Endodermal cell (in vitro differentiated cells): Measurements from ENCODE around the gene KRT3. TPM values are rescaled to one million over a fixed set of nuclear protein-coding genes. Genes with fewer than 3 reads are reported as not detected.

Source experiments
- DNase-seq: peaks from one replicate; pipeline ENCODE4 v3.0.0-alpha.2; 2017
- H3K27ac ChIP-seq: 2 replicates; pipeline ENCODE4 v1.5.1; 2013; ENCODE audit warnings: mild to moderate bottlenecking, low read depth, low read length, moderate library complexity
- H3K27me3 ChIP-seq: 2 replicates; pipeline ENCODE4 v1.6.1; 2013; ENCODE audit warnings: mild to moderate bottlenecking, low read length, moderate library complexity; ENCODE audit not compliant: insufficient read depth, control insufficient read depth, poor library complexity, severe bottlenecking
- H3K36me3 ChIP-seq: 2 replicates; pipeline ENCODE4 v1.7.0; 2013; ENCODE audit warnings: mild to moderate bottlenecking, low read length, moderate library complexity; ENCODE audit not compliant: control insufficient read depth, insufficient read depth
- H3K4me1 ChIP-seq: one replicate; pipeline ENCODE4 v1.7.0; 2013; ENCODE audit warnings: low read length; ENCODE audit not compliant: control insufficient read depth, insufficient read depth
- H3K4me3 ChIP-seq: 2 replicates; pipeline ENCODE4 v1.5.1; 2013; ENCODE audit warnings: mild to moderate bottlenecking, low read length, moderate library complexity
- H3K9ac ChIP-seq: 2 replicates; pipeline ENCODE4 v1.6.1; 2013; ENCODE audit warnings: mild to moderate bottlenecking, low read length, moderate library complexity; ENCODE audit not compliant: poor library complexity, severe bottlenecking; ENCODE audit errors: extremely low read depth
- H3K9me3 ChIP-seq: 2 replicates; pipeline ENCODE4 v1.6.1; 2013; ENCODE audit warnings: mild to moderate bottlenecking, low read length, moderate library complexity; ENCODE audit not compliant: control insufficient read depth
- H3K27ac Mint-ChIP-seq: 2 replicates; pipeline ENCODE4 v1.8.0; 2020; ENCODE audit warnings: mixed read lengths
- H3K27me3 Mint-ChIP-seq: 2 replicates; pipeline ENCODE4 v1.8.0; 2021; ENCODE audit warnings: mild to moderate bottlenecking, mixed read lengths; ENCODE audit not compliant: insufficient read depth
- H3K36me3 Mint-ChIP-seq: 2 replicates; pipeline ENCODE4 v1.8.0; 2020; ENCODE audit warnings: low read depth, mixed read lengths
- H3K4me1 Mint-ChIP-seq: 2 replicates; pipeline ENCODE4 v1.8.0; 2020; ENCODE audit warnings: mixed read lengths
- H3K4me3 Mint-ChIP-seq: 2 replicates; pipeline ENCODE4 v1.8.0; 2020; ENCODE audit warnings: mild to moderate bottlenecking, moderate library complexity, mixed read lengths
- H3K9me3 Mint-ChIP-seq: 2 replicates; pipeline ENCODE4 v1.8.0; 2020; ENCODE audit warnings: mild to moderate bottlenecking, mixed read lengths
- WGBS, 2 experiments: methylation state at CpG; one replicate each; pipeline versions ENCODE4 v1.1.5 to v1.1.7; 2013; ENCODE audit warnings: missing lambda C conversion rate in 2 of 2, mixed read lengths in 1 of 2; ENCODE audit not compliant: insufficient coverage in 1 of 2, insufficient read length in 1 of 2; 5-methylcytosine and 5-hydroxymethylcytosine counted together
- total RNA-seq, 2 donors: library from RNA; stranded (reverse); fragmentation: NEBNext Ultra II Directional in 1 of 2; extraction: Animal tissue kit (Norgen Biotek cat#: 25700) in 1 of 2; gene quantifications; 2 replicates in 1 of 2; 3 replicates in 1 of 2; pipeline ENCODE4 v1.2.1, GENCODE V29; 2021
- TF ChIP-seq, protein P1 (sequence below): fragments of 200-600 bp; sonication (generic); conservative IDR thresholded peaks from 2 replicates; pipeline ENCODE4 v1.5.0; 2021; ENCODE audit warnings: antibody characterized with exemption, mild to moderate bottlenecking

The KRT3 gene
- total RNA-seq, 2 donors from 2014 or later, result not detected

DNA sequence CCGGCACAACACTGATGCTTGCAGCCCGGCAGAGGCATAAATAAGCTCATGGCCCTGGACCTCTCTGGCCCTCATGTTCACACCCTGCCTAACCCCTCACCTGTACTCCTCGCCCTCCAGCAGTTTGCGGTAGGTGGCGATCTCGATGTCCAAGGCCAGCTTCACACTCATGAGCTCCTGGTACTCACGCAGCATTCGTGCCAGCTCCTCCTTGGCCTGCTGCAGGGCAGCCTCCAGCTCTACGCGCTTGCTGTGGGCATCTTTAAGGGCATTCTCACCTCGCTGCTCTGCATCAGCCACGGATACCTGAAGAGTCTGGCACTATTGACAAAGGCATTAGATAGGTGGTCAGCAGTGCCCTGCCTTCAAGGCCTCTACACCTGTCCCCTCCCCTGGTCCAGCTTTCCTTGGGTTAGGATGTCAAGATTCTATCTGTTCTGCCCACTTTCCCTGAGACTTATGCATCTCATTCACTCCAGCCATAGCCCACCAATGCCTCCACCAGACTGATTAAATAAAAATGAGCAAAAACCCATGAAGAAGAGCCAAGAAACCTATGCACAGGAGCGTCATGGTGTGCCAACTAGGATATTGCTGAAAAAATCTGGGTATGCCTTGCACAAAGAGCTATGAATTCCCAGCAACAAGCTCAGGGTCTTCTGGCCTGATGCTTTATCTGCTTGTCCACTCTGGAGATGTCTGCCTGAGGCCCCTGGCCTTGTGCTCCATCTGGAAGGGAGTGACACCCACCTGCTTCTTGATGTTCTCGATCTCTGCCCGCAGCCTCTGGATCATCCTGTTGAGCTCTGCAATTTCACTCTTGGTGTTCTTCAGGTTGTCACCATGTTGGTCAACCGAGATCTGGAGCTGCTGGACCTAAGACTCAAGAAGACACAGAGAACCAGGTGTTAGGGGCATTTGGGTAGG lies 11.9 kb upstream of the KRT3 start:
- no peaks in the 10 kb centered on the region for H3K27me3 ChIP-seq
- Mint-ChIP-seq H3K27me3 (peaks cover 18% of the 10 kb centered on the region), H3K4me3 (no peak overlapping the region), H3K36me3 (no peaks in the 10 kb centered on the region), H3K27ac (no peak overlapping the region), H3K9me3 (no peaks in the 10 kb centered on the region), H3K4me1 (peaks cover 7% of the 10 kb centered on the region)
- no peak overlapping the region for H3K27ac ChIP-seq
- peak; percentile 67 for DNase-seq
- no peak overlapping the region for H3K9ac ChIP-seq
- no peaks in the 10 kb centered on the region for H3K9me3 ChIP-seq
- H3K4me3 ChIP-seq, result no peak overlapping the region
- TF ChIP-seq, protein P1, sequence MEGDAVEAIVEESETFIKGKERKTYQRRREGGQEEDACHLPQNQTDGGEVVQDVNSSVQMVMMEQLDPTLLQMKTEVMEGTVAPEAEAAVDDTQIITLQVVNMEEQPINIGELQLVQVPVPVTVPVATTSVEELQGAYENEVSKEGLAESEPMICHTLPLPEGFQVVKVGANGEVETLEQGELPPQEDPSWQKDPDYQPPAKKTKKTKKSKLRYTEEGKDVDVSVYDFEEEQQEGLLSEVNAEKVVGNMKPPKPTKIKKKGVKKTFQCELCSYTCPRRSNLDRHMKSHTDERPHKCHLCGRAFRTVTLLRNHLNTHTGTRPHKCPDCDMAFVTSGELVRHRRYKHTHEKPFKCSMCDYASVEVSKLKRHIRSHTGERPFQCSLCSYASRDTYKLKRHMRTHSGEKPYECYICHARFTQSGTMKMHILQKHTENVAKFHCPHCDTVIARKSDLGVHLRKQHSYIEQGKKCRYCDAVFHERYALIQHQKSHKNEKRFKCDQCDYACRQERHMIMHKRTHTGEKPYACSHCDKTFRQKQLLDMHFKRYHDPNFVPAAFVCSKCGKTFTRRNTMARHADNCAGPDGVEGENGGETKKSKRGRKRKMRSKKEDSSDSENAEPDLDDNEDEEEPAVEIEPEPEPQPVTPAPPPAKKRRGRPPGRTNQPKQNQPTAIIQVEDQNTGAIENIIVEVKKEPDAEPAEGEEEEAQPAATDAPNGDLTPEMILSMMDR, result peak; percentile 17
- 84 to 88% methylated on average over 14 to 16 of the region's 16 CpGs for WGBS, 2 experiments
- H3K4me1 ChIP-seq, result no peaks in the 10 kb centered on the region
- H3K36me3 ChIP-seq, result no peaks in the 10 kb centered on the region

DNA sequence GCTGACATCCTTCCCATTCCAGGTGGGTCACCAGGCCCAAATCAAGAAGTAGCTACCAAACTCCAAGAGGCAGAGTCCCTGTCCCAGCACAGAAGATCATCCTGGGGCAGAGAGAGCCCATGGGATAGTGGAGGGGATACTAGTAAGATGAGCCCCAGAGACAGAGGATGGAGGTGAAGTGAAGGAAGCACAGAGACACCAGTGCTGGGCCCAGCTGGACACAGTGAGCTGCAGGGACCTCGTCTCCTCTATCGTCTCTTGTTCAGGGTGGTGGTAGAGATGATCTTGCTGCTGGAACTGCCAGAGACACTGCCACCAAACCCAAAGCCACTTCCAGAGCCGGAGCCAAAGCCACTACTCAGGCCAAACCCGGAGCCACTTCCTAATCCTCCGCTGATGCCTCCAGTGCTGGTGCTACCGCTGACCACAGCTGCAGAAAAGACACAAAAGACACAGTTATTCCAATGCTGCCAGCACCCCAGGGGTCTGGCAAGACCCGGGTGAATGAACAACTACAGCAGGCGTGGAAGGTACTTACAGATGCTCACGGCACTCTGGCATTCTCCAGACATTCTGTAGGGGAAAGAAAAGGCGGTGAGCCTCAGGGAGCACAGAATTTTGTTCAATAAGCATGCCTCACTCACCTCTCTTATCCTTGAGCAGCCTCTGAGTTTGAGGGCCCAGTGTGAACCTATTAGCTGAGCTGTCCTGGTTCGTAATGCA lies 11.1 kb upstream of the KRT3 start:
- no peaks in the 10 kb centered on the region for H3K9me3 ChIP-seq
- no peaks in the 10 kb centered on the region for H3K36me3 ChIP-seq
- H3K27ac ChIP-seq, result no peak overlapping the region
- H3K4me1 Mint-ChIP-seq, result peaks cover 7% of the 10 kb centered on the region
- H3K9ac ChIP-seq, result no peak overlapping the region
- H3K4me3 ChIP-seq, result no peak overlapping the region
- no peak for DNase-seq
- peaks cover 16% of the 10 kb centered on the region for H3K27me3 Mint-ChIP-seq
- WGBS, 2 experiments, result 74 to 91% methylated on average over 6 to 11 of the region's 11 CpGs
- no peaks in the 10 kb centered on the region for H3K36me3 Mint-ChIP-seq
- H3K4me1 ChIP-seq, result no peaks in the 10 kb centered on the region
- TF ChIP-seq, protein P1, result no peak
- H3K27ac Mint-ChIP-seq, result no peak overlapping the region
- H3K27me3 ChIP-seq, result no peaks in the 10 kb centered on the region
- no peak overlapping the region for H3K4me3 Mint-ChIP-seq
- no peaks in the 10 kb centered on the region for H3K9me3 Mint-ChIP-seq

DNA sequence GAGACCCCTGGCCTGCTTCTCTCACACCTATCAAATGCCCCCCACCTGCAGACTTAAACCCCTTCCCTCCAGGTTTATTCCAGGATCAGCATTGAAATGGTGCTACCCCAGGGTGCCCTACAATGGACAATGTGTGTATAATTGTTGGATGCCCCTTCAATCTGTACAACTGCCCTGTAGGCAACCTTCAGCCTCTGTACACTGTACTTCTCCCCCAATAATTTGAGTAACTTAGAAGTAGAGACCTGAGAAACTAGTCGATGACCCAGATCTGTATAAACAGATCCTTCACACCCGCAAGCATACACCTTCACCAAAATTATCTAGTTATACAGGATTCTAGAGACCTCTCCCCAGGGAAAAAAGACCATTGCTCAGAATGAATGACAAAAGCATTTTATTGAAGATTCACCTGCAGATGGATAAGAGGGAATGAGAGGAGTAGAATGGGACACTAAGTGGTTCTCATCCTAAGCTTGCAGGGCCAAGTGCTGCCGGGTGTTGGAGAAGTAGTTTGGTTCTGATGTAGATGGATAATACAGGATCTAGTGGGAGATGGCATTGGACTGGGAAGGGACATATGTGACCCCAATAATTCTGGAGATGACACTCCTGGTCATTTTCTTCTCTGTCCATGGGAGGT lies 10.4 kb upstream of the KRT3 start:
- H3K4me1 ChIP-seq, result no peaks in the 10 kb centered on the region
- no peak overlapping the region for H3K27ac ChIP-seq
- Mint-ChIP-seq H3K4me3 (no peak overlapping the region), H3K36me3 (no peaks in the 10 kb centered on the region), H3K9me3 (no peaks in the 10 kb centered on the region), H3K27ac (no peak overlapping the region), H3K27me3 (peaks cover 16% of the 10 kb centered on the region), H3K4me1 (peaks cover 7% of the 10 kb centered on the region)
- TF ChIP-seq, protein P1, result no peak
- no peak for DNase-seq
- no peaks in the 10 kb centered on the region for H3K36me3 ChIP-seq
- H3K9ac ChIP-seq, result no peak overlapping the region
- H3K27me3 ChIP-seq, result no peaks in the 10 kb centered on the region
- H3K4me3 ChIP-seq, result no peak overlapping the region
- H3K9me3 ChIP-seq, result no peaks in the 10 kb centered on the region
- WGBS, 2 experiments, result 75 to 96% methylated on average over 1 to 3 of the region's 3 CpGs
